Kidney epithelial cell (primary cell): ENCODE measurements around the gene HACD3. TPM values are rescaled to one million over a fixed set of nuclear protein-coding genes. Genes with fewer than 3 reads are reported as not detected.
A peak's percentile ranks its signal among the peaks of the same experiment; 100 is the strongest.
"Not testable (repeated sequence)": the region's sequence is repeated elsewhere in the genome, so short reads cannot be mapped to it uniquely, and the experiment has no call there.

Source experiments
- DNase-seq: peaks from one replicate; pipeline ENCODE4 v3.0.0-alpha.2; 2010; ENCODE audit warnings: low read depth
- H3K27me3 ChIP-seq: 2 replicates; pipeline ENCODE4 v1.6.0; 2011; ENCODE audit warnings: low read length; ENCODE audit not compliant: control insufficient read depth, insufficient read depth
- H3K36me3 ChIP-seq: 2 replicates; pipeline ENCODE4 v1.5.1; 2011; ENCODE audit warnings: low read length; ENCODE audit not compliant: control insufficient read depth, insufficient read depth
- H3K4me3 ChIP-seq: 2 replicates; pipeline ENCODE4 v1.5.1; 2011; ENCODE audit warnings: low read depth, mild to moderate bottlenecking, control low read depth, low read length
- CTCF ChIP-seq: IDR thresholded peaks from 2 replicates; pipeline ENCODE4 v1.5.1; 2011; ENCODE audit warnings: mild to moderate bottlenecking, moderate library complexity, low read length, control low read depth, inconsistent platforms; ENCODE audit not compliant: insufficient read depth, poor library complexity, severe bottlenecking
- total RNA-seq: library from RNA; depleted of rRNA; stranded (reverse); fragments of >200 nt; gene quantifications from 2 replicates; pipeline ENCODE4 v1.2.3, GENCODE V29; 2015

Gene HACD3
- total RNA-seq, 1 donor from 2014 or later, result 99.6 TPM

- DNase-seq, result no peak
- Histone ChIP-seq H3K36me3 (no peaks in the 10 kb centered on the region), H3K4me3 (no peak overlapping the region), H3K27me3 (no peaks in the 10 kb centered on the region)
- TF ChIP-seq CTCF, result no peak
Measured at GRCh38 chr15:65550681-65551098, 20.4 kb downstream of the HACD3 start.

GRCh38 chr15:65551183-65551582, 20.9 kb downstream of the HACD3 start:
- no peak for TF ChIP-seq CTCF
- Histone ChIP-seq H3K4me3 (no peak overlapping the region), H3K36me3 (no peaks in the 10 kb centered on the region), H3K27me3 (no peaks in the 10 kb centered on the region)
- DNase-seq, result no peak

GRCh38 chr15:65552851-65553250, 22.6 kb downstream of the HACD3 start:
- H3K4me3 ChIP-seq, H3K36me3 ChIP-seq, H3K27me3 ChIP-seq, DNase-seq: not testable (repeated sequence)

- DNase-seq, result no peak
- no peaks in the 10 kb centered on the region for H3K27me3 ChIP-seq
- no peak for TF ChIP-seq CTCF
- no peaks in the 10 kb centered on the region for H3K36me3 ChIP-seq
- H3K4me3 ChIP-seq, result no peak overlapping the region
Measured at GRCh38 chr15:65553691-65554090, 23.4 kb downstream of the HACD3 start.

GRCh38 chr15:65556622-65557021, 26.4 kb downstream of the HACD3 start:
- Histone ChIP-seq H3K36me3 (no peaks in the 10 kb centered on the region), H3K27me3 (no peaks in the 10 kb centered on the region), H3K4me3 (no peak overlapping the region)
- TF ChIP-seq CTCF, result no peak
- DNase-seq, result no peak

GRCh38 chr15:65558336-65558735, 28.1 kb downstream of the HACD3 start:
- Histone ChIP-seq H3K36me3 (peaks cover 3% of the 10 kb centered on the region), H3K27me3 (no peaks in the 10 kb centered on the region), H3K4me3 (no peak overlapping the region)
- peak; percentile 19 for DNase-seq
- TF ChIP-seq CTCF, result no peak
